A549 treated with dexamethasone at 1 μM for 4 hours (cell line): Measurements from ENCODE around the gene PIP4K2C. TPM values are rescaled to one million over a fixed set of nuclear protein-coding genes. Genes with fewer than 3 reads are reported as not detected.

Experiments
- total RNA-seq: library from RNA; stranded (reverse); fragments of 200-300 nt; extraction: Qiagen RNA extraction; gene quantifications from 5 replicates; pipeline ENCODE4 v1.2.3, GENCODE V29; 2022

Gene PIP4K2C
- 40.6 to 46.9 TPM (median 42.6 TPM) in 5 replicates for total RNA-seq

GRCh38 chr12:57590864-57591781 lies at the start of gene PIP4K2C:
PIP4K2C (plus strand) TSS chr12:57591192; CDS start chr12:57591290, 98 bp downstream.

DNA sequence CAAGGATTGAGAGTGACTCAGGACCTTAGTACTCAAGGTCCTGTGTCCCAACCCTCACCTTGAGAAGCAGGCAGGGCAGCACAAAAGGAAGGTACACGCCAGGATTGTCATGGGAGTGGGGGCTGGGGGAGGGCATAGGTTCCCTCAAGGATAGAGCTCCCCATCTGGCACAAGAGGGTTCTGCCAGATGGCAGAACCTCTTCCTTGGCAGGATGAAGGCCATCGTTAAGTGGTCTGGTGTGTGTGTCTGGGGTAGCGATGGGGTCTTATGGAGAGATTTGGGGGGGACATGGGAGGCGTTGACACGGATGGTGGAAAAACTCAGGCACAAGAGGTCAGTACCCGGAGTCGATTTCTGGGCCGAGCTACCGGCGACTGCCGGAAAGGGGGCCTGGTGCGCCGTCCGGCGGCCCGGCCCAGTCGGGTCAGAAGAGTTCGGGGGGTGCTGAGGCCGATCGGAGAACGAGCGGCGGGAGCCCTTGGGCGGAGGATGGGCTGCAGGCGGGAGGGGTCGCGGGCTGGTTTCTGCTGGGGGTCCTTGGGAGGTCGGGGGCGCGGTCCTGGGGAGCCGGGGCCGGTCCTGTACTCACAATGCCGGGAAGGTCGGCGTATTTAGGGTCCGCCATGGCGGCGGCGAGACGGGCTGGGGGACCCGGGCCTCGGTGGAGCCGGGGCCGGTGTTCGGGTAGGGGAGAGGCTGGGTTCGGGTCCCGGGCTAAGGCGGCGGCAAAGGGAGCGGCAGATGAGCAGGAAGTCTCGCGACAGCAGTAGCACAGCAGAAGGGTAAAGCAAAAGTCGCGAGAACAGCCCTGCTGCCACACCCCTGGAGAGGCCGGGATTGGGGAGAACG lies 44.3 kb upstream of the PIP4K2C start, which contains the start of gene DCTN2:
Gene DCTN2, minus strand, starts transcription at position 755 of the 850 bp plus-strand sequence. Its CDS starts 129 bp downstream, at position 626.

GRCh38 chr12:57549909-57550640 lies 40.9 kb upstream of the PIP4K2C start, which contains the start of gene KIF5A:
KIF5A (plus strand) TSS chr12:57550044; CDS start chr12:57550272, 228 bp downstream.

DNA sequence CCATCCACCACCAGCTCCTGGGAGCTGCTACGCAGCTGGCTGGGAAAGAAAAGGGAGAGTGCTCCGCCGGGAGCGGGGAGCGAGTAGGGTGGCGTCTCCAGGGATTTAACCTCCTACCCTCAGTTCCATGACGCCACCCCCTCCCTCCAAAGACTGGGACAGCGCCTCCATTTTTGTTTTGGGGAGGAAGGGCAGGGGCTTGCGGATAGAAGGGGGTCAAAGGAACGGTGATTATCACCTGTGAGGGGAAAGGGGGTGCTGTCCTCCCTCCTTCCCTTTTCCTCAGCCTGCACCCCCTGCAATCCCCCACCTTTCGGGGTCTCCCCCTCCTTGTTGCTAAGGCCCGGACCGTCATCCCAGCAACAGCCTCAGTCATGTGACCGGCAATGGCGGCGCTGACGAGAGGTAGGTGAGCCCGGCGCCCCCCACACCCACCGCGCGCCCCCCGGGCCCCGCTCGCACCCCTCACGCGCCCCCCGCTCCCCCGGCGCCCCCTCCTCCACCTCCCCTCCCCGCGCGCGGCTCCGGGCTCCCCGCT lies 13.5 kb downstream of the PIP4K2C start, which contains the start of gene DTX3:
Gene DTX3, plus strand, starts transcription at position 371 of the 538 bp plus-strand sequence. CDS start 1,694 bp downstream, outside the sequence.

DNA sequence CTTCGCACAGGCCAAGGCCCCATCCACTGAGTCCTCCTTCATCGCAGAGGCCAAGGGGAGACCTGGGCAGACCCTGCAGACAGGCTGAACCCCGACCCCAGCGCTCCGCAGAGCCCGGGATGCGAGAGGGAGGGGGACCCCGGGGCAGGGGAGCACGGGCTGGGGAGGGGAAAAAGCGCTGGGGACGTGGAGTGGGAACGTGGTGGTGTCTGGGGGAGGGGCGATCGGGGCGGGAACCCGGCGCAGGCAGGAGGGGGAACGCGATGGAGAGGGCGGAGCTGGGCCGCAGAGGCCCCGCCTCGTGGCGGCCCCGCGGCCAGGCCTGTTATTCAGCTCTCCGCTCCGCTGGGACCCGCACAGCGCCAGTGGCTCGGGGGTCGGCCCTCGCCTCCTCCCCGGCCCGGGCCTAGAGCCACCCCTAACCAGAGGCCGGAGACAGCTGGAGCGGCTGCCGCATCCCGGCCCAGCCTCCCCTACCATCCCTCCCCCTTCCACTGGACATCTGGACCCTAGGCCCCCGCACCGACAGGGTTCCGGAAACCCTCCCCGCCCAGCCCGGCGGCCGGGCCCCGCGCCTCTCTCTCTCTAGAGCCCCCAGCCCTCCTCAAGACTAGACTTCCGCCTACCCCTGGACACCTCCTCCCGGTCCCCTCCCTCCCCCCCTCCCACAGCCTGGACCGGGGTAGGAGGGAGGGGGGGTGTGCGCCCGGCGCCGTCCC lies 20.3 kb downstream of the PIP4K2C start, which contains the start of gene ARHGEF25:
Gene ARHGEF25, plus strand, starts transcription at position 328 of the 719 bp plus-strand sequence. CDS start 460 bp downstream, outside the sequence.

GRCh38 chr12:57632958-57633840 lies 42.2 kb downstream of the PIP4K2C start, which contains the start of gene B4GALNT1:
B4GALNT1 (minus strand) TSS chr12:57633201; CDS start chr12:57632132, 1,069 bp downstream.

Other genes starting within 250 kb of the PIP4K2C start
- 7.2 to 11.9 TPM (median 8.5 TPM) in 5 replicates for gene R3HDM2, start 160.1 kb upstream of the PIP4K2C start, total RNA-seq
- gene INHBC, start 156.4 kb upstream of the PIP4K2C start, total RNA-seq: not detected in 5 replicates
- 0.04 to 0.13 TPM (median 0.10 TPM) in 4 of 5 replicates, not detected in the other for gene INHBE, start 135.9 kb upstream of the PIP4K2C start, total RNA-seq
- gene GLI1, start 131.4 kb upstream of the PIP4K2C start, total RNA-seq: 4.5 to 7.8 TPM (median 5.9 TPM) in 5 replicates
- gene ARHGAP9, start 111.3 kb upstream of the PIP4K2C start, total RNA-seq: 0.33 to 0.72 TPM (median 0.43 TPM) in 5 replicates
- gene MARS1, start 103.1 kb upstream of the PIP4K2C start, total RNA-seq: 152 to 199 TPM (median 172 TPM) in 5 replicates
- gene DDIT3, start 70.7 kb upstream of the PIP4K2C start, total RNA-seq: 18.6 to 26.8 TPM (median 23.9 TPM) in 5 replicates
- gene MBD6, start 68.4 kb upstream of the PIP4K2C start, total RNA-seq: 13.4 to 31.3 TPM (median 28.0 TPM) in 5 replicates
- 135 to 153 TPM (median 150 TPM) in 5 replicates for gene DCTN2, start 44.0 kb upstream of the PIP4K2C start, total RNA-seq
- 0.12 to 0.27 TPM (median 0.20 TPM) in 5 replicates for gene KIF5A, start 41.1 kb upstream of the PIP4K2C start, total RNA-seq
- gene DTX3, start 13.6 kb downstream of the PIP4K2C start, total RNA-seq: 13.3 to 18.8 TPM (median 15.9 TPM) in 5 replicates
- 4.0 to 6.5 TPM (median 5.0 TPM) in 5 replicates for gene ARHGEF25, start 20.2 kb downstream of the PIP4K2C start, total RNA-seq
- 26.3 to 45.0 TPM (median 42.0 TPM) in 5 replicates for gene B4GALNT1, start 42.0 kb downstream of the PIP4K2C start, total RNA-seq
- gene OS9, start 102.9 kb downstream of the PIP4K2C start, total RNA-seq: 114 to 122 TPM (median 117 TPM) in 5 replicates
- 0.11 to 0.19 TPM (median 0.14 TPM) in 5 replicates for gene AGAP2, start 147.6 kb downstream of the PIP4K2C start, total RNA-seq
- 16.3 to 18.5 TPM (median 17.8 TPM) in 5 replicates for gene TSPAN31, start 153.8 kb downstream of the PIP4K2C start, total RNA-seq
- gene CDK4, start 161.1 kb downstream of the PIP4K2C start, total RNA-seq: 209 to 255 TPM (median 221 TPM) in 5 replicates
- 4.8 to 8.4 TPM (median 7.3 TPM) in 5 replicates for gene MARCHF9, start 163.9 kb downstream of the PIP4K2C start, total RNA-seq
- 1.2 to 2.9 TPM (median 2.2 TPM) in 5 replicates for gene CYP27B1, start 175.9 kb downstream of the PIP4K2C start, total RNA-seq
- 45.8 to 54.8 TPM (median 50.4 TPM) in 5 replicates for gene METTL1, start 180.9 kb downstream of the PIP4K2C start, total RNA-seq
- 4.7 to 6.4 TPM (median 5.5 TPM) in 5 replicates for gene EEF1AKMT3, start 181.4 kb downstream of the PIP4K2C start, total RNA-seq
- gene TSFM, start 191.6 kb downstream of the PIP4K2C start, total RNA-seq: 65.3 to 75.7 TPM (median 69.1 TPM) in 5 replicates
- gene AVIL, start 227.5 kb downstream of the PIP4K2C start, total RNA-seq: 0.29 to 0.83 TPM (median 0.43 TPM) in 5 replicates